Measurements from ENCODE around the gene CPEB3. TPM values are rescaled to one million over a fixed set of nuclear protein-coding genes. Genes with fewer than 3 reads are reported as not detected.
A peak's percentile ranks its signal among the peaks of the same experiment; 100 is the strongest.

Gene CPEB3
- total RNA-seq, 1 experiment from 2014 or later: 6.0 TPM

DNA sequence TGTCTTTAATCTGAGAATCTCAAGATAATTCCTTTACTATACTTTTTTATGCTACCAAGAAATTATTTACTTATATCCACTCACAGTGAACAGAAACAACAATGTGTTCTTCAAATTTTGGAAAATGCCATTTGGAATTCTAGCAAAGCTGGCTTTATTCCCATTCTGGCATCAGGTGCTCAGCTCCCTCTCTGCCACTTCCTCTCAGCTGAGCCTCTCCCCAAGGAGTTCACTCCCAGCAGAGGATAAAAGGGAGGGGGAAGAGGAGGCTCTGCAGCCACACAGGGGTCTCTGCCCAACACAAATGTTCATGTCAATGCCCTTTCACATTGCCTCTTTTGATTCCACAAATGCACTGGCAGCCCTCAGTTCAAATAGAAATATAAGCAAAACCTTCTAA is 116.9 kb downstream of the CPEB3 start:
- Histone ChIP-seq H3K27ac (ENCODE audit: low read length) (no peak overlapping the region), H3K9me2 (replicated peaks; ENCODE audit: insufficient read depth, low read length) (no peaks in the 10 kb centered on the region), H2AFZ (ENCODE audit: low read length) (no peak overlapping the region), H3K36me3 (ENCODE audit: insufficient read depth, low read length) (peaks cover 7% of the 10 kb centered on the region), H3K79me2 (ENCODE audit: low read length) (peaks cover 29% of the 10 kb centered on the region), H3K4me2 (ENCODE audit: low read depth, low read length, poor library complexity, severe bottlenecking) (no peak overlapping the region), H4K20me1 (ENCODE audit: insufficient read depth, low read depth, low read length) (no peaks in the 10 kb centered on the region), H3K9me3 (ENCODE audit: low read length) (no peaks in the 10 kb centered on the region), H3K4me3 (ENCODE audit: low read length) (no peak overlapping the region), H3K27me3 (ENCODE audit: low read length) (no peaks in the 10 kb centered on the region), H3K4me1 (ENCODE audit: low read length) (no peaks in the 10 kb centered on the region), H3K9ac (ENCODE audit: low read length) (no peak overlapping the region)
- DNase-seq: no peak

DNA sequence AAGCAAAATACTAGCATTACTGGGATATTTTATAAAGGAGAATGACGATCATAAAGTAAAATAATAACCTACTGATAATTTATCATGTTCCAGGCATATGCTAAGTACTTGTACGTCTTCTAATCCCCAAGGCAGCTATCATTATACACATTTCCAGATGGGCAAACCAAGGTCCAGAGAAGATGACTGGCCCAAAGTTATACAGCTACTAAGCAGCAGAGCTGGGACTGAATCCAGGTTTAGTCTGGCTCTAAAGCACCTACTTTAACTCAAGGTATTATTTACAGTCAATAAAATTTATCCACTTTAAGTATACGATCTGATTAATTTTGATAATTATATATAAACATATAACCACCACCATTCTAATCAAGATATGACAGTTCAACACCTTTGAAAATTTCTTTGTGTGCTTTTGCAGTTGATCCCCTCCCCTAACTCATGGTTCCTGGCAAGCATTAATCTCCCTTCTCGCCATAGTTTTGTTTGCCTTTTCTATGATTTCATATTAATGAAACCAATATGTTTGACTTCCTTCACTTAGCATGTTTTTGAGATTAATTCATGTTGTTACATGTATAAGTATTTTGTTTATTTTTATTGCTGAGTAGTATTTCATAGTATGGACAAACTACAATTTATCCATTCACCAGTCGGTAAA is 126.7 kb downstream of the CPEB3 start:
- H3K79me2 ChIP-seq (ENCODE audit: low read length): no peaks in the 10 kb centered on the region
- DNase-seq: no peak
- no peaks in the 10 kb centered on the region for H3K27me3 ChIP-seq (ENCODE audit: low read length)
- H4K20me1 ChIP-seq (ENCODE audit: insufficient read depth, low read depth, low read length): no peaks in the 10 kb centered on the region
- no peaks in the 10 kb centered on the region for H3K9me2 ChIP-seq (replicated peaks; ENCODE audit: insufficient read depth, low read length)
- no peak overlapping the region for H3K4me2 ChIP-seq (ENCODE audit: low read depth, low read length, poor library complexity, severe bottlenecking)
- H3K36me3 ChIP-seq (ENCODE audit: insufficient read depth, low read length): peaks cover 3% of the 10 kb centered on the region; the same call in 1 of the 2 replicates
- H3K9ac ChIP-seq (ENCODE audit: low read length): no peak overlapping the region
- no peak overlapping the region for H3K4me3 ChIP-seq (ENCODE audit: low read length)
- no peak overlapping the region for H2AFZ ChIP-seq (ENCODE audit: low read length)
- H3K9me3 ChIP-seq (ENCODE audit: low read length): no peaks in the 10 kb centered on the region
- no peaks in the 10 kb centered on the region for H3K4me1 ChIP-seq (ENCODE audit: low read length)
- no peak overlapping the region for H3K27ac ChIP-seq (ENCODE audit: low read length)

GRCh38 chr10:92162541-92162940 is 128.3 kb downstream of the CPEB3 start:
- Histone ChIP-seq H3K79me2 (ENCODE audit: low read length) (no peaks in the 10 kb centered on the region), H4K20me1 (ENCODE audit: insufficient read depth, low read depth, low read length) (no peaks in the 10 kb centered on the region), H3K27ac (ENCODE audit: low read length) (no peak overlapping the region), H3K9me2 (replicated peaks; ENCODE audit: insufficient read depth, low read length) (no peaks in the 10 kb centered on the region), H3K36me3 (ENCODE audit: insufficient read depth, low read length) (0 out of 2 replicates have a peak, but pooled peaks cover 3% of the 10 kb centered on the region), H2AFZ (ENCODE audit: low read length) (no peak overlapping the region), H3K9me3 (ENCODE audit: low read length) (no peaks in the 10 kb centered on the region), H3K27me3 (ENCODE audit: low read length) (no peaks in the 10 kb centered on the region), H3K9ac (ENCODE audit: low read length) (no peak overlapping the region), H3K4me1 (ENCODE audit: low read length) (peaks cover under 1% of the 10 kb centered on the region; the same call in 1 of the 2 replicates), H3K4me3 (ENCODE audit: low read length) (no peak overlapping the region), H3K4me2 (ENCODE audit: low read depth, low read length, poor library complexity, severe bottlenecking) (no peak overlapping the region)
- no peak for DNase-seq

GRCh38 chr10:92156874-92157773 is 133.8 kb downstream of the CPEB3 start:
- Histone ChIP-seq H3K4me3 (ENCODE audit: low read length) (no peak overlapping the region), H3K27me3 (ENCODE audit: low read length) (no peaks in the 10 kb centered on the region), H3K27ac (ENCODE audit: low read length) (no peak overlapping the region), H3K4me2 (ENCODE audit: low read depth, low read length, poor library complexity, severe bottlenecking) (no peak overlapping the region), H3K36me3 (ENCODE audit: insufficient read depth, low read length) (no peaks in the 10 kb centered on the region), H4K20me1 (ENCODE audit: insufficient read depth, low read depth, low read length) (no peaks in the 10 kb centered on the region), H3K9ac (ENCODE audit: low read length) (no peak overlapping the region), H2AFZ (ENCODE audit: low read length) (no peak overlapping the region), H3K9me2 (replicated peaks; ENCODE audit: insufficient read depth, low read length) (no peaks in the 10 kb centered on the region), H3K79me2 (ENCODE audit: low read length) (peaks cover 27% of the 10 kb centered on the region), H3K4me1 (ENCODE audit: low read length) (peaks cover 7% of the 10 kb centered on the region), H3K9me3 (ENCODE audit: low read length) (no peaks in the 10 kb centered on the region)
- no peak for DNase-seq

DNA sequence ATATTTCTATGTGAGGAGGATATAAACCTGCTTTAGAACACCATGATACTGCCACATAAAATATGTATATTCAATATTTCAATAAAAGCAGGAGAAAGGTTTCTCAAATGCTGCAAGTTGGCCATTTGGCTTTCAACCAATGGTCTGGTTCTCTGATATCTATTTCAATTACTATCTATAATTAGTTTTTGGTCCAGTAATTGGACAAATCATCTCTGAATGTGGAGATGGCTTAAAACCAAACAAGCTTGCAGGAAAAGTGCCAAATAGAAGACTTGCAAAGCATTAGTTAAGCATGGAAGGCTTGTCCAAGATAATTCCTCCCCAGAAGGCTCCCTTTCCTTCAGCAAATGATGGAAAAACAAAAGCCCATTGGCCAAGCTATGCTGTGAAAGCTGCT is 140.1 kb downstream of the CPEB3 start:
- Histone ChIP-seq H3K27me3 (ENCODE audit: low read length) (no peaks in the 10 kb centered on the region), H3K79me2 (ENCODE audit: low read length) (peaks cover 76% of the 10 kb centered on the region), H3K4me2 (ENCODE audit: low read depth, low read length, poor library complexity, severe bottlenecking) (no peak overlapping the region), H3K36me3 (ENCODE audit: insufficient read depth, low read length) (no peaks in the 10 kb centered on the region), H2AFZ (ENCODE audit: low read length) (no peak overlapping the region), H4K20me1 (ENCODE audit: insufficient read depth, low read depth, low read length) (no peaks in the 10 kb centered on the region), H3K4me1 (ENCODE audit: low read length) (peaks cover 55% of the 10 kb centered on the region), H3K9me3 (ENCODE audit: low read length) (no peaks in the 10 kb centered on the region), H3K27ac (ENCODE audit: low read length) (0 out of 2 replicates have a peak overlapping the region, but pooled peaks have one; percentile 22), H3K4me3 (ENCODE audit: low read length) (no peak overlapping the region), H3K9me2 (replicated peaks; ENCODE audit: insufficient read depth, low read length) (no peaks in the 10 kb centered on the region), H3K9ac (ENCODE audit: low read length) (no peak overlapping the region)
- no peak for DNase-seq

GRCh38 chr10:92149261-92149660 is 141.6 kb downstream of the CPEB3 start:
- DNase-seq: no peak
- Histone ChIP-seq H3K9ac (ENCODE audit: low read length) (no peak overlapping the region), H3K9me3 (ENCODE audit: low read length) (no peaks in the 10 kb centered on the region), H3K4me1 (ENCODE audit: low read length) (peaks cover 57% of the 10 kb centered on the region), H3K27me3 (ENCODE audit: low read length) (no peaks in the 10 kb centered on the region), H4K20me1 (ENCODE audit: insufficient read depth, low read depth, low read length) (no peaks in the 10 kb centered on the region), H3K36me3 (ENCODE audit: insufficient read depth, low read length) (no peaks in the 10 kb centered on the region), H3K9me2 (replicated peaks; ENCODE audit: insufficient read depth, low read length) (no peaks in the 10 kb centered on the region), H3K4me3 (ENCODE audit: low read length) (no peak overlapping the region), H3K27ac (ENCODE audit: low read length) (no peak overlapping the region), H3K4me2 (ENCODE audit: low read depth, low read length, poor library complexity, severe bottlenecking) (no peak overlapping the region), H2AFZ (ENCODE audit: low read length) (no peak overlapping the region), H3K79me2 (ENCODE audit: low read length) (peaks cover 75% of the 10 kb centered on the region)

DNA sequence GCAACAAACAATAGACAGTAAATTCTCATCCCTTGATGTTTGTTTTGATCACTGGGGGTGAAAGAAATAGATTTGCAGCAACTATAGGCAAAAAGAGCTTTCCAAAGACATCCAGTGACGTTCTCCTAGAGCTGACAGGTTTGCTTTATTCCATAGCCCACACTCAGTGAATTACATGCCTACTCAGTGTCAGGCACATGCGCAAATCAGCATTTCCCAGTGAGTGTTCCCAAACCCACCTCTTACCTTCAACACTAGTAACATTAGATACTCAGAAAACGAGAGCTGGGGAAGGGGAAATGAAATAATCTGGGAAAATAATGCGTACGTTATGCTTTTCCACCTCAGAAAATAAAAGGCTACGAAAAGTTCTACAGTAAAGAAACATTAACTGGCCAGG is 144.1 kb downstream of the CPEB3 start:
- Histone ChIP-seq H3K79me2 (ENCODE audit: low read length) (peaks cover 62% of the 10 kb centered on the region), H3K36me3 (ENCODE audit: insufficient read depth, low read length) (no peaks in the 10 kb centered on the region), H3K4me1 (ENCODE audit: low read length) (peaks cover 77% of the 10 kb centered on the region), H3K4me3 (ENCODE audit: low read length) (no peak overlapping the region), H4K20me1 (ENCODE audit: insufficient read depth, low read depth, low read length) (no peaks in the 10 kb centered on the region), H3K9me2 (replicated peaks; ENCODE audit: insufficient read depth, low read length) (no peaks in the 10 kb centered on the region), H3K27ac (ENCODE audit: low read length) (peak overlapping the region; percentile 79), H2AFZ (ENCODE audit: low read length) (peak overlapping the region; percentile 48; the same call in 1 of the 2 replicates), H3K9me3 (ENCODE audit: low read length) (no peaks in the 10 kb centered on the region), H3K27me3 (ENCODE audit: low read length) (no peaks in the 10 kb centered on the region), H3K9ac (ENCODE audit: low read length) (0 out of 2 replicates have a peak overlapping the region, but pooled peaks have one; percentile 22), H3K4me2 (ENCODE audit: low read depth, low read length, poor library complexity, severe bottlenecking) (peak overlapping the region; percentile 62)
- no peak for DNase-seq

DNA sequence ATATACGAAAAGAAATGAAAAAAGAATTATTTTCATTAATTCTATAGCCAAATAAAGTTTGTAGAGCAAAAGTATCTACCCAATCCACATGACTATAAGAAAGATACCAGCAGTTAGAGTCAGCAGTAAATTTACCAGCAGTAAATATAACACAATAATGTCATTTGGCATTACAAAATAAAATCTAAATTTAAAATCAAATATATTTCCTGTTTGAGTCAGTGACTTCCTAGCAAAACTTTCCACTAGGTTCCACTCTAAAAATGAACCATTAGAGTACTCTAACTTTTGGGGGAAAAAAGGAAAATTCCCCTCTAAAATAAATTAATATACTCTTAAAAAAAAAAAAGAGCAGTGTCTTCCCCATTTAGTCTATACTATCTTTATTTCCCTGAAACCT is 144.8 kb downstream of the CPEB3 start:
- no peaks in the 10 kb centered on the region for H3K9me2 ChIP-seq (replicated peaks; ENCODE audit: insufficient read depth, low read length)
- H3K4me1 ChIP-seq (ENCODE audit: low read length): peaks cover 71% of the 10 kb centered on the region
- H3K9ac ChIP-seq (ENCODE audit: low read length): no peak overlapping the region
- H3K79me2 ChIP-seq (ENCODE audit: low read length): peaks cover 55% of the 10 kb centered on the region
- no peaks in the 10 kb centered on the region for H3K27me3 ChIP-seq (ENCODE audit: low read length)
- no peaks in the 10 kb centered on the region for H4K20me1 ChIP-seq (ENCODE audit: insufficient read depth, low read depth, low read length)
- peak overlapping the region; percentile 79 for H3K27ac ChIP-seq (ENCODE audit: low read length)
- H3K4me3 ChIP-seq (ENCODE audit: low read length): no peak overlapping the region
- H3K36me3 ChIP-seq (ENCODE audit: insufficient read depth, low read length): no peaks in the 10 kb centered on the region
- H3K9me3 ChIP-seq (ENCODE audit: low read length): no peaks in the 10 kb centered on the region
- no peak overlapping the region for H2AFZ ChIP-seq (ENCODE audit: low read length)
- DNase-seq: no peak
- H3K4me2 ChIP-seq (ENCODE audit: low read depth, low read length, poor library complexity, severe bottlenecking): peak overlapping the region; percentile 62

Measured in Karpas-422 (cell line).